ENCODE results near the gene NPAS3.

GRCh38 chr14:33271216-33271615 is 332.5 kb downstream of the NPAS3 start:
- no peak for TF ChIP-seq POLR2AphosphoS5 (IDR thresholded peaks at IDR 0.05; ENCODE audit: low read depth, low read length)
- TF ChIP-seq SIN3A (IDR thresholded peaks at IDR 0.05; ENCODE audit: borderline replicate concordance, insufficient read depth, low read length): no peak
- TF ChIP-seq REST (IDR thresholded peaks at IDR 0.05; ENCODE audit: insufficient read depth in 1 of 2, low read depth in 2 of 2, low read length in 2 of 2): no peak
- no peak for TF ChIP-seq TAF1 (IDR thresholded peaks at IDR 0.05; ENCODE audit: borderline replicate concordance, insufficient read depth, low read length)
- TF ChIP-seq FOXP2 (optimal IDR thresholded peaks at IDR 0.05; ENCODE audit: borderline replicate concordance, extremely low read depth, extremely low read length, insufficient read depth): no peak

Measured in PFSK-1 (cell line).